Activated naive CD4-positive, alpha-beta T cell treated with Interleukin-2 at 50 U/mL for 16 hours (primary cell): ENCODE measurements around the gene FAM210B.
"Not testable (repeated sequence)": the region's sequence is repeated elsewhere in the genome, so short reads cannot be mapped to it uniquely, and the experiment has no call there.

Experiments
- DNase-seq: peaks from one replicate; pipeline ENCODE4 v3.0.0-alpha.2; 2020

Gene FAM210B

DNA sequence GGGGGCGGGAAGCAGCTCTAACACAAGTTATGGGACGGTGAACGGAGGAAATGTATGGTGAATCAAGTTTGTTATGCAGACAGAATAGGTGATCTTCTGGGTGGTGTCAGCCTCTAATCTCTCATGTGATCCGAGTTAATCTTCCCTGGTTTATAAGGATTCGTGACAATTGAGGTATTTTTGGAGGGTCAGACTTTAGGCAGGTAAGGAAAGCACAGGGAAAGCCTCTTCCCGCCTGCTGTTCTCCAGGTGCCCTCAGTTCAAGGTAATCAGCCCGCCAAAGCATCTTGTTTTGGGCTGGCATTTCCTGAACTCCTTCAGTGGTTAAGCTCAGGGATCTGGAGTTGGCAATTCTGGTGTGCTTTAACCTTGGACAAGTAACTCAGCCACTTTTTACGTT is 34.9 kb downstream of the FAM210B start:
- DNase-seq = no peak

DNA sequence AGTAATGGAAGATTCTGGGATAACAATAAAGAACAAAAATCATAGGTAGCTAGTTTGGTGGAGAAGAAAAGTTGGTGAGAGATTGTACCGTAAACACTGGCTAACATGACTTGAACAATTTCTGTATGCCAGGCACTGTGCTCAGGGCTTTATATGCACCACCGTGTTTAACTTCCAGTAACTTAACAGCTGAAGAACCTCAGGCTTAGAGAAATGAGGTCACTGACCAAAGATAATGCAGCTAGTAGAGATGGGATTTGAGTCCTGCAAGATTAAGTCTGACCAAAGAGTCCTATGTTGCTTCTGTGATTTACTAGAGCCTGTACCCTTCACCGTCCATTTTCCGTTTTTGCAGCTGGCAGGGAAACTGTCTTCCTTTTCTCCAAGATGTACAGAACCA is 36.4 kb downstream of the FAM210B start:
- DNase-seq = no peak

GRCh38 chr20:56400001-56400640 is 41.3 kb downstream of the FAM210B start:
- DNase-seq = peak; percentile 59

DNA sequence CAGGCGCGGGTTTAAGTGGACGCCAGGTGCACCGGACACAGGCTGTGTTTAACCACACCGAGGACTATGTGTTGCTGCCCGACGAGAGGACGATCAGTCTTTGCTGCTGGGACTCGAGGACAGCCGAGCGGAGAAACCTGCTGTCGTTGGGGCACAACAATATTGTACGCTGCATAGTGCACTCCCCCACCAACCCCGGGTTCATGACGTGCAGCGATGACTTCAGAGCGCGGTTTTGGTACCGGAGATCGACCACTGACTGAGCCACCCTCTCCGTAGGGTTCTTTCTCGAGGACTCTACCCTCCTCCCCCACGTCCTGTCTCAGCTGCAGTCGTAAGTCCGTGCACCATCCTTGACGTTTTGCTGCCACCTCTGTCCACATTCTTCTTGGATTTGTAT is 44.7 kb downstream of the FAM210B start:
- no peak for DNase-seq

GRCh38 chr20:56405356-56405755 is 46.6 kb downstream of the FAM210B start:
- DNase-seq = not testable (repeated sequence)

GRCh38 chr20:56406910-56407309 is 48.1 kb downstream of the FAM210B start:
- no peak for DNase-seq

DNA sequence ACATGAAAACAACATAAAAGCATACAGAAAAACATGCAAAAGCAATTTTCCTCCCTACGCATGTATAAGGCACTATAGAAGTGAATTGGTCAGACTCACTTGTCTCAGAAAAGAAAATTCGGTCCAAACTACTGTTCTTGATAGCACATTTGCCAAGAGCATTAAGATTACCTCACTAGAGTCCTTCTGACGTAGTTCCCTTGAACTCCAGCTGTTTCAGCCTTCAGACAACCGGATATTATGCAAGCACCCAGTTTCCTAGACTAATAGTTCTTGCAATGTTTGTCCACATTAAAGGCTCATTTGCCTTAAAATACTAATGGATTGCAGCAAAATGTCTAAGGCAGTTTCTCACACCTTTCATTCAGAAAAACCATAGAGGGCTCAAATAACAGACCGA is 50.7 kb downstream of the FAM210B start:
- DNase-seq = no peak

GRCh38 chr20:56409956-56410355 is 51.2 kb downstream of the FAM210B start:
- no peak for DNase-seq

- not testable (repeated sequence) for DNase-seq
Observed at GRCh38 chr20:56411287-56411686, 52.5 kb downstream of the FAM210B start.

GRCh38 chr20:56411759-56412472 is 53.1 kb downstream of the FAM210B start, which contains the start of gene CASS4:
Gene CASS4 (plus strand): TSS chr20:56412260. CDS start chr20:56412459, 199 bp downstream.
- DNase-seq = peak; percentile 35

DNA sequence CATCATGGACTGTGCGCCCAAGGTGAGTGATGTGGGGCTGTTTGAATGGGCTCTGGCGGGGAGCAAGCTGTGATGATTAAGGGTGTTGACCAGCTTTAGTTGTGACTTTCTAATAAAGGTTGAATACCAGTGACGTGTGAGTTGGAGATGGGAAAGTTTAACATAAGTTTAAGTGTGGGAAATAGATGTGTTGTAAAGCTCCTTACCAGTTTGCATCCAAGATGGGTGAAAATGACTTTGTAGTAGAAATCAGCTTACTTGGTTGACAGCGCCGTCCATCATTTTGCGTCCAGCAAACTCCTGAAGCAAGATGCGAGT is 53.7 kb downstream of the FAM210B start:
- no peak for DNase-seq

GRCh38 chr20:56412949-56413348 is 54.2 kb downstream of the FAM210B start:
- no peak for DNase-seq

- DNase-seq = peak; percentile 77
Observed at GRCh38 chr20:56414842-56415765, 56.3 kb downstream of the FAM210B start.

- no peak for DNase-seq
Observed at GRCh38 chr20:56417402-56417801, 58.6 kb downstream of the FAM210B start.

GRCh38 chr20:56417911-56418310 is 59.1 kb downstream of the FAM210B start:
- no peak for DNase-seq
